ENCODE results near the gene BCL6B. TPM values are rescaled to one million over a fixed set of nuclear protein-coding genes. Genes with fewer than 3 reads are reported as not detected.

The BCL6B gene
- total and polyA plus RNA-seq, 2 experiments from 2014 or later: 3.3 to 4.5 TPM

- TF ChIP-seq ETS1 (IDR thresholded peaks at IDR 0.05): no peak
Observed at GRCh38 chr17:7056386-7056785, 33.5 kb downstream of the BCL6B start (continued).

DNA sequence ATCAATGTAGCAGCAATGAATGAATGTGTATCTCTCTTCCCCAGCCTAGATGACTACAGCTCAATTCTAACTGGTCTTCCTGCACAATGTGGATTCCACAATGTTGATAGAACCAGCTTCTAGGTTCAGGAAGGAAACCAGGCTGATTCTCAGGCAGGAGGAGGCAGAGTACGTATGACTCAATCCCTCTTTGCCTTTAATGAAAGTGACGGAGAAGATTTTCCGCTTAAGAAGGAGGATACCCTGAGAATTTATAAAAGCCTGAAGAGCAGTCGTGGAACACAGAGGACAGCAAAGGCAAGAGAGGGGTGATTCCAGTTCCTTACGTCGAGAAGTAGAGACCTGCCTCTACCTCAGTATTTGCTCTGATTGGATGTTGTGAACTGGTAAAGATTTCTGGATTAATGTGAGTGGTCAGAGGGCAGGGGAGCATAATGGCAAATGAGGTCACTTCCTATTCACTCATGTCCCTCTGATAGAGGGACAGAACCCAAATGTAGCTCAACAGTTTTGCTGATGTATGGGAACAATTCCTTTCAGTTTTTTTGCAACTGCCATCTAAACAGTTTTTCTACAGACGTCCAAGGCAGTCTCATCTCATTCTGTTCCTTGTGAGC, 36.1 kb downstream of the BCL6B start:
- no peaks in the 10 kb centered on the region for H3F3A ChIP-seq (replicated peaks; ENCODE audit: low read depth)
- Mint-ChIP-seq H3K27ac (no peak overlapping the region), H3K4me1 (peaks cover 6% of the 10 kb centered on the region), H3K4me3 (no peak overlapping the region), H3K36me3 (ENCODE audit: low read depth) (no peaks in the 10 kb centered on the region), H3K9me3 (no peaks in the 10 kb centered on the region), H3K27me3 (ENCODE audit: insufficient read depth, low read depth, poor library complexity) (peaks cover 3% of the 10 kb centered on the region)
- ATAC-seq (no peak), DNase-seq (ENCODE audit: low spot score) (no peak)
- H3K9me2 ChIP-seq (ENCODE audit: insufficient read depth): no peaks in the 10 kb centered on the region
- H3K36me3 ChIP-seq (ENCODE audit: insufficient read depth): no peaks in the 10 kb centered on the region
- H3K4me3 ChIP-seq: no peak overlapping the region
- no peaks in the 10 kb centered on the region for H4K20me1 ChIP-seq (replicated peaks; ENCODE audit: insufficient read depth)
- H3K27me3 ChIP-seq (ENCODE audit: insufficient read depth): no peaks in the 10 kb centered on the region
- no peak overlapping the region for H2AFZ ChIP-seq
- H3K27ac ChIP-seq (ENCODE audit: low read depth): no peak overlapping the region
- H3K79me2 ChIP-seq (replicated peaks; ENCODE audit: insufficient read depth): no peaks in the 10 kb centered on the region
- no peaks in the 10 kb centered on the region for H3K4me1 ChIP-seq (ENCODE audit: insufficient read depth)
- no peak overlapping the region for H3K4me2 ChIP-seq
- no peak for TF ChIP-seq EZH2phosphoT487 (IDR thresholded peaks at IDR 0.05; ENCODE audit: unreplicated experiment)
- TF ChIP-seq NANOG (IDR thresholded peaks at IDR 0.05; ENCODE audit: borderline replicate concordance): no peak
- no peak for TF ChIP-seq ETS1 (IDR thresholded peaks at IDR 0.05)
- TF ChIP-seq REST (IDR thresholded peaks at IDR 0.05; ENCODE audit: unreplicated experiment): no peak
- TF ChIP-seq STAT1 (IDR thresholded peaks at IDR 0.05; ENCODE audit: unreplicated experiment): no peak
- TF ChIP-seq CREB1 (CRISPR knock-in tag; IDR thresholded peaks at IDR 0.05; ENCODE audit: low read depth): no peak
- no peak for TF ChIP-seq ZNF331 (CRISPR knock-in tag; IDR thresholded peaks at IDR 0.05; ENCODE audit: low read depth)
- no peak for TF ChIP-seq POLR2AphosphoS5 (IDR thresholded peaks at IDR 0.05; ENCODE audit: low read depth)
- TF ChIP-seq ZNF462 (CRISPR knock-in tag; IDR thresholded peaks at IDR 0.05): no peak
- TF ChIP-seq JUNB (IDR thresholded peaks at IDR 0.05; ENCODE audit: unreplicated experiment): no peak
- no peak for TF ChIP-seq EZH2 (IDR thresholded peaks at IDR 0.05; ENCODE audit: low read depth, unreplicated experiment)

Measured in GM23338 (cell line).